Left ventricle myocardium inferior (tissue), 1 donor: ENCODE measurements around the gene PDILT. TPM values are rescaled to one million over a fixed set of nuclear protein-coding genes. Genes with fewer than 3 reads are reported as not detected.
"Not testable (repeated sequence)": the region's sequence is repeated elsewhere in the genome, so short reads cannot be mapped to it uniquely, and the experiment has no call there.

Experiments used
- DNase-seq: peaks from one replicate; pipeline ENCODE4 v3.0.0-alpha.2; 2020
- H3K27ac ChIP-seq: fragments of 200-600 bp; replicated peaks from 2 replicates; pipeline ENCODE4 v1.8.0; 2021
- H3K27me3 ChIP-seq: fragments of 200-600 bp; 2 replicates; pipeline ENCODE4 v1.8.0; 2021; ENCODE audit warnings: low read depth
- H3K36me3 ChIP-seq: fragments of 200-600 bp; 2 replicates; pipeline ENCODE4 v1.8.0; 2021
- H3K4me1 ChIP-seq: fragments of 200-600 bp; 2 replicates; pipeline ENCODE4 v1.8.0; 2021
- H3K4me3 ChIP-seq: fragments of 200-600 bp; 2 replicates; pipeline ENCODE4 v1.8.0; 2021; ENCODE audit warnings: mild to moderate bottlenecking, moderate library complexity
- H3K9me3 ChIP-seq: fragments of 200-600 bp; replicated peaks from 2 replicates; pipeline ENCODE4 v1.8.0; 2021
- intact Hi-C: fragments of 100-400 bp; cut with micrococcal nuclease; formaldehyde crosslinking; loops from one replicate; pipeline ENCODE4 v1.11.0; 2022
- total RNA-seq: library from RNA; stranded (reverse); fragmentation: NEBNext Ultra II Directional; extraction: Animal tissue kit (Norgen Biotek cat#: 25700); gene quantifications from one replicate; pipeline ENCODE4 v1.2.1, GENCODE V29; 2021
- TF ChIP-seq, protein P1 (sequence below): fragments of 200-600 bp; IDR thresholded peaks from 2 replicates; pipeline ENCODE4 v1.8.0; 2021; ENCODE audit warnings: antibody characterized with exemption, mild to moderate bottlenecking, borderline replicate concordance
- donor health status: DM: no; HTN: yes; CAD: no; lungs with severe emphysema.

The PDILT gene
- total RNA-seq, 1 donor from 2014 or later = not detected

DNA sequence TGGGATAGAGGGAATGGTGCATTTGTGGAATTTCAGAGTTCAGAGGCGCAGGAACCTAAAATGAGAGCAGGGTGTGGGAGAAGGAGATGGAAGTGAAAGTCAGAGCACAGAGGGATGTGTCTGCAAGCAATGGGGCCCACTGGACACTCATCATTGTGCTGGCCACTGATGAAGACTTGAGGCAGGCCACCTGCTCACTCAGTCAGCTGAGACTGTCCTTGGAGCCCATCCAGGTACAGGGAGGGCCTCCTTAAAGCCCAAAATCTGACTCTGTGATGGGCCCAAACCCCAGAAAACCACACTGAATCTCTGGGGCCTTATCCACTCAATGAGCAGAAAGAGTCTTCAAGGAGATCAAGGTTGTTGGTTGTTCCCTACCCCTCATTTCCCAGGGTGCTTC, 82.9 kb downstream of the PDILT start:
- H3K4me3 ChIP-seq = no peak overlapping the region
- no peak overlapping the region for H3K27ac ChIP-seq
- no peaks in the 10 kb centered on the region for H3K4me1 ChIP-seq
- H3K9me3 ChIP-seq = no peaks in the 10 kb centered on the region
- peaks cover 64% of the 10 kb centered on the region for H3K27me3 ChIP-seq
- no peak for DNase-seq
- TF ChIP-seq, protein P1, sequence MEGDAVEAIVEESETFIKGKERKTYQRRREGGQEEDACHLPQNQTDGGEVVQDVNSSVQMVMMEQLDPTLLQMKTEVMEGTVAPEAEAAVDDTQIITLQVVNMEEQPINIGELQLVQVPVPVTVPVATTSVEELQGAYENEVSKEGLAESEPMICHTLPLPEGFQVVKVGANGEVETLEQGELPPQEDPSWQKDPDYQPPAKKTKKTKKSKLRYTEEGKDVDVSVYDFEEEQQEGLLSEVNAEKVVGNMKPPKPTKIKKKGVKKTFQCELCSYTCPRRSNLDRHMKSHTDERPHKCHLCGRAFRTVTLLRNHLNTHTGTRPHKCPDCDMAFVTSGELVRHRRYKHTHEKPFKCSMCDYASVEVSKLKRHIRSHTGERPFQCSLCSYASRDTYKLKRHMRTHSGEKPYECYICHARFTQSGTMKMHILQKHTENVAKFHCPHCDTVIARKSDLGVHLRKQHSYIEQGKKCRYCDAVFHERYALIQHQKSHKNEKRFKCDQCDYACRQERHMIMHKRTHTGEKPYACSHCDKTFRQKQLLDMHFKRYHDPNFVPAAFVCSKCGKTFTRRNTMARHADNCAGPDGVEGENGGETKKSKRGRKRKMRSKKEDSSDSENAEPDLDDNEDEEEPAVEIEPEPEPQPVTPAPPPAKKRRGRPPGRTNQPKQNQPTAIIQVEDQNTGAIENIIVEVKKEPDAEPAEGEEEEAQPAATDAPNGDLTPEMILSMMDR = no peak
- no peaks in the 10 kb centered on the region for H3K36me3 ChIP-seq
- intact Hi-C loops = no loop called here

DNA sequence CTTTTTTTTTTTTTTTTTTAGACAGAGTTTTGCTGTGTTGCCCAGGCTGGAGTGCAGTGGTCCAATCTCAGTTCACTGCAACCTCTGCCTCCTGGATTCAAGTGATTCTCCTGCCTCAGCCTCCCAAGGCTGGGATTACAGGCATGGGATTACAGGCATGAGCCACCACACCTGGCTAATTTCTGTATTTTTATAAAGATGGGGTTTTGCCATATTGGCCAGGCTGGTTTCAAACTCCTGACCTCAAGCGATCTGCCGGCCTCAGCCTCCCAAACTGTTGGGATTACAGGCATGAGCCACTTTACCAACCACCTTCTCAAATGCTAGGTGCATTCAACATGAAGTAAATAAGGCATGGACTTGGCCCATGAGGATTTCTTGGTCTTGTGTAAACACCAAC, 83.5 kb downstream of the PDILT start:
- H3K9me3 ChIP-seq, H3K4me1 ChIP-seq, intact Hi-C loops, DNase-seq, H3K27ac ChIP-seq, H3K4me3 ChIP-seq, H3K36me3 ChIP-seq: not testable (repeated sequence)
- H3K27me3 ChIP-seq = peaks cover 63% of the 10 kb centered on the region

DNA sequence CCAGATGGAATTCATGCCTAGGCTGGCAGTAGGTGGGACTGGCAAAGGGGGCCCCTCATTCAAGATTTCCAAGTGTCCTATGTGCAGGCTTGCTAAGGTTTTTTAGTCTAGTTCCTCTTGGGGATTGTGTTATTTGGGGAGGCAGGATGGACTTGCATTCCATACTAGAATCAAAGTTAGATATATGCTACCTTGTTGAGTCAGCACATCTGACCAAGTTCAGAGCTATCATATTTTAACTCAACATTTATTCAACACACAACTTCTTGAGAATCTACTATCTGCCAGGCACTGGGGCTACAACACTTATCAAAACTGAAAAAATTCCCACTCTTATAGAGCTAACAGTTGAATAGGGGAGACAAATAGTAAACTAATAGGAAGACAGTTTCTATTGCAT, 83.9 kb downstream of the PDILT start:
- H3K27ac ChIP-seq = no peak overlapping the region
- H3K4me3 ChIP-seq = no peak overlapping the region
- TF ChIP-seq, protein P1 = no peak
- peaks cover 64% of the 10 kb centered on the region for H3K27me3 ChIP-seq
- H3K4me1 ChIP-seq = no peaks in the 10 kb centered on the region
- H3K36me3 ChIP-seq = no peaks in the 10 kb centered on the region
- no peaks in the 10 kb centered on the region for H3K9me3 ChIP-seq
- no peak for DNase-seq
- intact Hi-C loops = no loop called here

DNA sequence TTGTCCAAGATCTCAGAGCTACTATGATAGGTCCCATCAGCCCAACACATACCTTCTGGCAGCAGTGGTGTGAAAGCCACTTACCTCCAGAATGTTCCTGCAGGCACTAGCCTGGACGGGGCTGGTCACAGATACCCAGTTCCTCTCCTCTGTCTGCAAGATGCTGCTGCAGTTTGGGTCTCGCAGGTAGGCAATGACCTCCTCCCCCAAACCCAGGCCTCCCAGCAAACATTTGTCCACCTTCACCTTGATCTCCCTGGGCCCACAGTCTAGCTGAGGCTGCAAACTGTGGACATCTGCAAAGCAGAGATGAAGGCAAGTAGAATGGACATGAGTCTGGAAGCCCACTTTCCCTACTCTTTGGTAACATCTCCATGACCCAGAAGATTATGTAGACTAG, 84.4 kb downstream of the PDILT start:
- peaks cover 68% of the 10 kb centered on the region for H3K27me3 ChIP-seq
- no peak overlapping the region for H3K27ac ChIP-seq
- H3K4me1 ChIP-seq = no peaks in the 10 kb centered on the region
- no peaks in the 10 kb centered on the region for H3K36me3 ChIP-seq
- no peak overlapping the region for H3K4me3 ChIP-seq
- no peaks in the 10 kb centered on the region for H3K9me3 ChIP-seq
- TF ChIP-seq, protein P1 = no peak
- intact Hi-C loops = no loop called here
- no peak for DNase-seq

DNA sequence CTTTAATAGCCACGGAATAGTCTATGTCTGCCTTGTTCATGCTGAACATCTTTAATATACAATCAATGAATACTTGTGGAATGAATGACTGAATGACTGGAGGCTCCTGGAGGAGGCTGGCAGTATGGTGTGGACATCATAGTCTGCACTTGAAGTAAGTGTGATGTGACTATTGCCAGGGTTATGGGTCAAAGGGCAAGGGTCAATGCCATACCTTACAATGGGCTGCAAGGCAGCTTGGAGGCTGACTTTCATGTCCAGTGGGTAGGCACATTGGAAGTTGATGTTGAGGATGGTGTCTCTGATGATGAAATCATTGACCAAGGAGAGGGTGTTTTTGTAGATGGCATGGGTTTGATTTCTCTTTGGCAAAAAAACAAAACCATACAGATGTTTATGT, 85.1 kb downstream of the PDILT start:
- H3K27ac ChIP-seq = no peak overlapping the region
- TF ChIP-seq, protein P1 = no peak
- no peaks in the 10 kb centered on the region for H3K36me3 ChIP-seq
- DNase-seq = no peak
- H3K4me1 ChIP-seq = no peaks in the 10 kb centered on the region
- H3K27me3 ChIP-seq = peaks cover 66% of the 10 kb centered on the region
- H3K4me3 ChIP-seq = no peak overlapping the region
- H3K9me3 ChIP-seq = no peaks in the 10 kb centered on the region
- intact Hi-C loops = no loop called here

DNA sequence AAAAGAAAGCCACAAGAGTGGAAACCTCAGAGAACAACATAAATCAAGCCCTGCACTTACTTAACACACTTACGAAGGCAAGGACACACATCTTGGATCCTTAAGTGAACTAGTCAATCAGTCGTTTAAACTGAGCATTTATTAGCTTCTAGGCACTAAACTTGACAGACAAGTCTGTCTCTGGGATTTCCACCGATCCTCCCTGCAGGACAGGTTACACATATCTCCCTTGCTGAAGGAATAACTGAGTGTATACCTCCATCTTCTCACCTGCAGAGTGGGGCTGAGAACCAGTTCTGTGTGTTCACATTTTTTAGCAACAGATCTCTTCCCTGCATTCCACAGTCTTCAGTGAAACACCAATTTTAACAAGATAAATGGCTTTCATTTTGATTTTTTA, 86.1 kb downstream of the PDILT start:
- intact Hi-C loops = no loop called here
- no peaks in the 10 kb centered on the region for H3K9me3 ChIP-seq
- no peak for DNase-seq
- H3K4me1 ChIP-seq = no peaks in the 10 kb centered on the region
- no peak overlapping the region for H3K27ac ChIP-seq
- no peaks in the 10 kb centered on the region for H3K36me3 ChIP-seq
- no peak overlapping the region for H3K4me3 ChIP-seq
- peaks cover 65% of the 10 kb centered on the region for H3K27me3 ChIP-seq
- TF ChIP-seq, protein P1 = no peak
